ENCODE measurements around the gene SCAPER. TPM values are rescaled to one million over a fixed set of nuclear protein-coding genes. Genes with fewer than 3 reads are reported as not detected.
"Not testable (repeated sequence)": the region's sequence is repeated elsewhere in the genome, so short reads cannot be mapped to it uniquely, and the experiment has no call there.

Gene SCAPER
- total RNA-seq, 1 experiment from 2014 or later, result 7.4 TPM

GRCh38 chr15:76823303-76823702 is 81.8 kb downstream of the SCAPER start:
- Histone ChIP-seq H3K14ac (ENCODE audit: insufficient read depth, low read length) (no peak overlapping the region), H3K23ac (ENCODE audit: insufficient read length, low read depth, low read length) (no peak overlapping the region), H3K79me2 (ENCODE audit: insufficient read depth, low read length) (no peaks in the 10 kb centered on the region), H2AFZ (ENCODE audit: low read length) (no peak overlapping the region), H3T11ph (ENCODE audit: low read length) (no peak overlapping the region), H3K27me3 (ENCODE audit: insufficient read depth, low read length) (no peaks in the 10 kb centered on the region), H3K9me3 (ENCODE audit: control insufficient read depth, low read depth, low read length) (no peaks in the 10 kb centered on the region), H2BK15ac (ENCODE audit: low read depth, low read length) (no peak overlapping the region), H2BK120ac (ENCODE audit: low read depth, low read length, poor library complexity, severe bottlenecking) (no peak overlapping the region), H4K20me1 (ENCODE audit: control insufficient read depth, insufficient read depth, insufficient read length) (no peaks in the 10 kb centered on the region), H3K9ac (ENCODE audit: extremely low read depth, insufficient read length, low read length) (no peak overlapping the region), H2BK5ac (ENCODE audit: insufficient read length, low read length) (no peak overlapping the region), H3K56ac (ENCODE audit: insufficient read length, low read depth, low read length) (no peak overlapping the region), H3K4ac (ENCODE audit: low read depth, low read length) (no peak overlapping the region), H2AK5ac (ENCODE audit: insufficient read length, low read length) (no peak overlapping the region), H2BK12ac (ENCODE audit: insufficient read length, low read depth, low read length) (no peak overlapping the region), H3K18ac (ENCODE audit: insufficient read length, low read depth, low read length) (no peak overlapping the region), H4K8ac (replicated peaks; ENCODE audit: insufficient read length, low read depth, low read length) (no peak overlapping the region), H3K4me2 (ENCODE audit: insufficient read depth, insufficient read length, low read length) (no peak overlapping the region), H2BK20ac (ENCODE audit: low read depth, low read length, poor library complexity, severe bottlenecking) (no peak overlapping the region), H3K4me1 (ENCODE audit: insufficient read depth, low read length) (no peaks in the 10 kb centered on the region), H4K91ac (ENCODE audit: insufficient read length, low read depth, low read length) (no peak overlapping the region), H3K23me2 (ENCODE audit: insufficient read length, low read depth, low read length, poor library complexity, severe bottlenecking) (no peaks in the 10 kb centered on the region), H3K79me1 (ENCODE audit: insufficient read depth, low read depth, low read length, poor library complexity, severe bottlenecking) (no peaks in the 10 kb centered on the region), H3K27ac (ENCODE audit: insufficient read length, low read depth, low read length) (no peak overlapping the region), H4K5ac (ENCODE audit: insufficient read length, low read depth, low read length) (no peak overlapping the region)
- TF ChIP-seq CTCF (conservative IDR thresholded peaks at IDR 0.05), result no peak
- peaks cover 10 to 12% (median 12%) of the 10 kb centered on the region in 3 experiments for H3K36me3 Mint-ChIP-seq (ENCODE audit: insufficient read depth in 1 of 3, low read depth in 3 of 3)
- H3K4me3 Mint-ChIP-seq, result no peak overlapping the region
- no peak for DNase-seq
- H3K27ac Mint-ChIP-seq, result no peak overlapping the region
- H3K9me3 Mint-ChIP-seq, result peaks cover 11 to 15% of the 10 kb centered on the region in 2 experiments
- no peaks in the 10 kb centered on the region for H3K4me1 Mint-ChIP-seq
- no CpG with 5 or more reads among the region's 2 CpGs for WGBS (ENCODE audit: extremely low coverage, insufficient read length, low lambda C conversion rate)
- H3K27me3 Mint-ChIP-seq (ENCODE audit: low read depth), result no peaks in the 10 kb centered on the region

- H3K56ac ChIP-seq (ENCODE audit: insufficient read length, low read depth, low read length); H3K79me1 ChIP-seq (ENCODE audit: insufficient read depth, low read depth, low read length, poor library complexity, severe bottlenecking); H3K4me1 ChIP-seq (ENCODE audit: insufficient read depth, low read length); H2BK20ac ChIP-seq (ENCODE audit: low read depth, low read length, poor library complexity, severe bottlenecking); H3K18ac ChIP-seq (ENCODE audit: insufficient read length, low read depth, low read length); H3K23me2 ChIP-seq (ENCODE audit: insufficient read length, low read depth, low read length, poor library complexity, severe bottlenecking); H2BK120ac ChIP-seq (ENCODE audit: low read depth, low read length, poor library complexity, severe bottlenecking); H3K27ac ChIP-seq (ENCODE audit: insufficient read length, low read depth, low read length); H3K9me3 ChIP-seq (ENCODE audit: control insufficient read depth, low read depth, low read length); H3K9ac ChIP-seq (ENCODE audit: extremely low read depth, insufficient read length, low read length); H2AK5ac ChIP-seq (ENCODE audit: insufficient read length, low read length); DNase-seq; H3K4me3 Mint-ChIP-seq; H3K79me2 ChIP-seq (ENCODE audit: insufficient read depth, low read length); H4K8ac ChIP-seq (replicated peaks; ENCODE audit: insufficient read length, low read depth, low read length); H3K4me2 ChIP-seq (ENCODE audit: insufficient read depth, insufficient read length, low read length); H3K14ac ChIP-seq (ENCODE audit: insufficient read depth, low read length); H3K27ac Mint-ChIP-seq; H3K4ac ChIP-seq (ENCODE audit: low read depth, low read length); H2BK5ac ChIP-seq (ENCODE audit: insufficient read length, low read length); H4K91ac ChIP-seq (ENCODE audit: insufficient read length, low read depth, low read length); H3K4me1 Mint-ChIP-seq; H4K5ac ChIP-seq (ENCODE audit: insufficient read length, low read depth, low read length); H2BK12ac ChIP-seq (ENCODE audit: insufficient read length, low read depth, low read length); H3K27me3 ChIP-seq (ENCODE audit: insufficient read depth, low read length); H4K20me1 ChIP-seq (ENCODE audit: control insufficient read depth, insufficient read depth, insufficient read length); H2AFZ ChIP-seq (ENCODE audit: low read length); H3K23ac ChIP-seq (ENCODE audit: insufficient read length, low read depth, low read length); H3K27me3 Mint-ChIP-seq (ENCODE audit: low read depth); H2BK15ac ChIP-seq (ENCODE audit: low read depth, low read length); H3T11ph ChIP-seq (ENCODE audit: low read length): not testable (repeated sequence)
- Mint-ChIP-seq H3K9me3 (peaks cover 18 to 21% of the 10 kb centered on the region in 2 experiments), H3K36me3 (ENCODE audit: insufficient read depth in 1 of 3, low read depth in 3 of 3) (peaks cover 14 to 18% (median 15%) of the 10 kb centered on the region in 3 experiments)
- WGBS (ENCODE audit: extremely low coverage, insufficient read length, low lambda C conversion rate), result no CpG with 5 or more reads among the region's 9 CpGs
These were observed 86.2 kb downstream of the SCAPER start for GRCh38 chr15:76818926-76819325.

All from H9 (cell line).